ENCODE measurements around the gene CTSZ.
"Not testable (repeated sequence)": the region's sequence is repeated elsewhere in the genome, so short reads cannot be mapped to it uniquely, and the experiment has no call there.

The CTSZ gene

GRCh38 chr20:59006864-59007664 is at the start of gene CTSZ:
Gene CTSZ, minus strand, starts transcription at chr20:59007254. Its CDS starts 126 bp downstream, at chr20:59007128.
- DNase-seq (ENCODE audit: low spot score) = no peak

- DNase-seq (ENCODE audit: low spot score) = no peak
These were observed 48.2 kb upstream of the CTSZ start for GRCh38 chr20:59055302-59055701.

- no peak for DNase-seq (ENCODE audit: low spot score)
These were observed 44.7 kb upstream of the CTSZ start for GRCh38 chr20:59051666-59052185.

GRCh38 chr20:59050437-59050836 is 43.4 kb upstream of the CTSZ start:
- no peak for DNase-seq (ENCODE audit: low spot score)

- DNase-seq (ENCODE audit: low spot score) = no peak
These were observed 41.6 kb upstream of the CTSZ start for GRCh38 chr20:59048681-59049030.

- no peak for DNase-seq (ENCODE audit: low spot score)
These were observed 41.1 kb upstream of the CTSZ start for GRCh38 chr20:59047938-59048680.

- DNase-seq (ENCODE audit: low spot score) = no peak
These were observed 39.8 kb upstream of the CTSZ start for GRCh38 chr20:59046862-59047261.

GRCh38 chr20:59044796-59045195 is 37.7 kb upstream of the CTSZ start:
- DNase-seq (ENCODE audit: low spot score) = no peak

GRCh38 chr20:59044295-59044694 is 37.2 kb upstream of the CTSZ start:
- no peak for DNase-seq (ENCODE audit: low spot score)

- DNase-seq (ENCODE audit: low spot score) = no peak
These were observed 36.6 kb upstream of the CTSZ start for GRCh38 chr20:59043698-59044097.

GRCh38 chr20:59042796-59043631 is 36.0 kb upstream of the CTSZ start:
- DNase-seq (ENCODE audit: low spot score) = peak; percentile 100

GRCh38 chr20:59042151-59042795 is 35.2 kb upstream of the CTSZ start, which contains the start of gene PRELID3B:
Gene PRELID3B, minus strand, starts transcription at chr20:59042786. Its CDS starts 56 bp downstream, at chr20:59042730.
- DNase-seq (ENCODE audit: low spot score) = no peak

GRCh38 chr20:59041487-59041886 is 34.4 kb upstream of the CTSZ start:
- not testable (repeated sequence) for DNase-seq (ENCODE audit: low spot score)

GRCh38 chr20:59040667-59041066 is 33.6 kb upstream of the CTSZ start:
- DNase-seq (ENCODE audit: low spot score) = no peak

GRCh38 chr20:59039233-59039632 is 32.2 kb upstream of the CTSZ start:
- DNase-seq (ENCODE audit: low spot score) = no peak

GRCh38 chr20:59037386-59037785 is 30.3 kb upstream of the CTSZ start:
- no peak for DNase-seq (ENCODE audit: low spot score)

- no peak for DNase-seq (ENCODE audit: low spot score)
These were observed 28.3 kb upstream of the CTSZ start for GRCh38 chr20:59035381-59035780.

- DNase-seq (ENCODE audit: low spot score) = no peak
These were observed 26.6 kb upstream of the CTSZ start for GRCh38 chr20:59033616-59034165.

GRCh38 chr20:59033093-59033492 is 26.0 kb upstream of the CTSZ start:
- no peak for DNase-seq (ENCODE audit: low spot score)

GRCh38 chr20:59032713-59033059 is 25.6 kb upstream of the CTSZ start:
- peak; percentile 62 for DNase-seq (ENCODE audit: low spot score)

GRCh38 chr20:59032023-59032712 is 25.1 kb upstream of the CTSZ start, which contains the start of gene ATP5F1E:
Gene ATP5F1E, minus strand, starts transcription at chr20:59032335. Its CDS starts 84 bp downstream, at chr20:59032251.
- DNase-seq (ENCODE audit: low spot score) = peak; percentile 99
